Measurements from ENCODE around the gene DNAJA3.

DNAJA3 gene

GRCh38 chr16:4477966-4478365 is 52.3 kb downstream of the DNAJA3 start:
- DNase-seq, result no peak

GRCh38 chr16:4481526-4481925 is 55.9 kb downstream of the DNAJA3 start:
- no peak for DNase-seq

DNA sequence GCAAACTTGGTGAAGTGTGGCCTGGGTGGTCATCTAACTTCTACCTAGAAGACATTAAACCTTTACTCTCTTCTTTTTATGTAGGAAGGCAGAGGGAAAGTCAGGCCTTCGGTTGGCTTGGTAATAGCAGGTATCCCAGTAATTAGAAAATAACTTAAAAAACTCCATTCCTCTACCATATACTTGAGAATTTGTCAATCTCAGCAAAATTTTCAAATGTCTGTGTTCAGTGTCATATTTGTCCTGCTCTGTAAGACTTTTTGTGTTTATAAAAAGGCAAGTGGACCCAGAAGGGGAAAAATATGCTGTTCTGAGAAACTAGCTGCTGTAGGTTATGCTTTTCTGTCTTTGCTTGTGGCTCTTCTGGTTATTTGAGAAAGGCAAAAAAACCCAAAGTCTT is 56.3 kb downstream of the DNAJA3 start:
- no peak for DNase-seq

DNA sequence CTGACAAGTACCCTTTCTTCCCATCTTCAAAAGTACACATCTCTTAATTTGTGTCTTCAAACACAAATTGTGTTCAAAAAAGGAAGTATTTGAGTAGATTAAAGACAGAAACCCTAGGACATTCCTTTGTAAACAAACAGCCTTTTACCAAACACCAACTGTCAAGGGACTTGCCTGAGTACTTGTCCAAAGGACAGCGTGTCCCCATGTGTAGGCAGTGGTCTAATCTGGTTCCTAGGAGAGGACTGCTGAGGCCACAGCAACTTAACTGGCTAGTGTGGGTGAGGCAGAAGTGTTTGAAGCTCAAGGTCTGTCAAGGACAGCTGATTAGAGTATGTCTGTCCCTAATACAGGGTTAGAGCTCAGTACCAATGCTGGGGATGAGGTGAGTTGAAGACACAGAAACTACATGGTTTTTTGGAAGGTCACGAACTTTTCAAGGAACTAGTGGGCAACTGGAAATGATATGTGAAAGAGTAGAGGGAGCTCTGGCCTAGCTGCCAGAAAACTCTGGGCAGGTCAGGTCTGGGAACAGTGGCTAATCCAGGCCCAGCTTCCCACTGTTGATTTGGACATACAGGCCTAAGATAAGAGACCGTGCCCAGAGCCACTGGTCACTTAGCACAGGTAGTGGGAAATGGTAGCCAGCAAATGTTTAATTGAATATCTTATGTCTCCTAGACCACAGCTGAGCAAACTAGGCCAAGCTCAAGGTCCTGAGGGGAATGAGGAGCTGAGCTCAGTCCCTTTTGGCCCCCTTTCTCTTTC is 60.6 kb downstream of the DNAJA3 start:
- DNase-seq, result no peak

GRCh38 chr16:4487955-4488498 is 62.4 kb downstream of the DNAJA3 start:
- DNase-seq, result no peak

- no peak for DNase-seq
These were observed 62.9 kb downstream of the DNAJA3 start for GRCh38 chr16:4488499-4488967.

- DNase-seq, result no peak
These were observed 63.4 kb downstream of the DNAJA3 start for GRCh38 chr16:4489030-4489429.

GRCh38 chr16:4491898-4492297 is 66.2 kb downstream of the DNAJA3 start:
- DNase-seq, result no peak

DNA sequence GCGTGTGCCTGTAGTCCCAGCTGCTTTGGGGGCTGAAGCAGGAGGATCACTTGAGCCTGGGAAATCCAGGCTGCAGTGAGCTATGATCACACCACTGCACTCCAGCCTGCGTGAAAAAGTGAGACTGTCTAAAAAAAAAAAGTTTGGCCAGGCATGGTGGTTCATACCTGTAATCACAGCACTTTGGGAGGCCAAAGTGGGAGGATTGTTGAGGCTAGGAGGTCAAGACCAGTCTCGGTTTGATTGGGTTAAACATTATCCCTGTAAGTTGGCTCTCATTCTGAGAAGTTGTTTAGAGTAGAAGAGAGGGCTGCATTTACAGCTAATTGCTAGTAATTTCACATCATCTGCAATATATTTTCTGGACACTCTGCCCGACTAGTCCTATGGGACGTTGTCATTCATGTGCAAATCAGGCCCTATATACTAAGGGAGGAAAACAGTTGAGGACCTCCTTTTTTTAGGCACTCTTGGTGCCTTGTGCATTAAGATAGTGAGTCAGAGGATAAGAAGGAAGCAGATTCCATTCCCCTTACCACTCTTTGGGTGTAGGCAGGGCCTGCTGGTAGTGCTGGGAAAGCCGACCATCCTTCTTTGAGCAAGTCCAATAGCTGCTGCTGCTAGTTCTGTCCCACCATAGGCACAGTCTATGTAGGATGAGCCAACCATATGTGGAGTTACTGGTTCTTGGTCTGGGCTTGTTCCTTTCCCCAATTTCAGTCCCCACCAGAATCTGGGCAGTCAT is 69.2 kb downstream of the DNAJA3 start:
- no peak for DNase-seq

- DNase-seq, result no peak
These were observed 70.1 kb downstream of the DNAJA3 start for GRCh38 chr16:4495766-4496165.

- DNase-seq, result no peak
These were observed 70.6 kb downstream of the DNAJA3 start for GRCh38 chr16:4496305-4496704.

- no peak for DNase-seq
These were observed 73.0 kb downstream of the DNAJA3 start for GRCh38 chr16:4498546-4499195.

DNA sequence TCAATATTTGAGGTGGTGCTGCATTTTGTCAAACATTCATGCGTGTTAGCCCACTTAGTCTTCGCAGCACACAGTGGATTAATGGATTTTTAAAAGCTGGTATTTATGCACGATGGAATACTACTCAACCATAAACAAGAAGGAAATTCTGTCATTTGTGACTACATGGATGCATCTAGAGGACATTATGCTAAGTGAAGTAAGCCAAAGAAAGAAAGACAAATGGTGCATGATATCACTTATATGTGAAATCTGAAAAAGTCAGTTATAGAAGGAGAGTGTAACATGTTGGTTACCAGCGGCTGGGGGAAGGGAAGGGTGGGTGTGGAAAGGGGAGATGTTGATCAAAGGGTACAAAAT is 73.5 kb downstream of the DNAJA3 start:
- no peak for DNase-seq

DNA sequence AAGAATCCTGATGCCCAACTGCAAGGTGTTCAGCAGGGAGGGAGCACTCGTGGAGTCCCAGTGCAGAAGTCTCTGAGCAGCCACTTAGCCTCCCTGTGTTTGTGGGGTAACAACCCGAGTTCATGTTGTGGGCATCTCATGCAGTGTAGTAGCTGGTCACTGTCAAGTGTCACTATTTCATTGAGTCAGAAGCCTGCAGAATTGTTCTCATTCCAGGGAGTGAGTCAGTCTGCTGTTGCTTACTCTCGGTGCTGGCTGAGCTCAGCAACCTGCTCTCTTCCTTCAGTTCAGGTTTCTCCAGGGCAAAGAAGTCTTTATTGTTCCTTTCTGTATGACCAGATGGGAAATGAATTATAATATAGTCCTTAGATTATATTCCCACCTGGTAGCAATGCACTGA is 74.6 kb downstream of the DNAJA3 start:
- DNase-seq, result no peak

GRCh38 chr16:4501071-4501478 is 75.4 kb downstream of the DNAJA3 start:
- no peak for DNase-seq

GRCh38 chr16:4505356-4506147 is 79.9 kb downstream of the DNAJA3 start:
- peak; percentile 93 for DNase-seq

Measured in CD4-positive, alpha-beta T cell treated with Interferon gamma for 1 hour (primary cell).